ENCODE data around the gene BBX. TPM values are rescaled to one million over a fixed set of nuclear protein-coding genes. Genes with fewer than 3 reads are reported as not detected.

The BBX gene
- total and polyA plus RNA-seq, 2 of the 13 experiments (the other 11 are each of a cell fraction or from before 2014, with no cell fraction given), result 13.7 to 23.2 TPM

DNA sequence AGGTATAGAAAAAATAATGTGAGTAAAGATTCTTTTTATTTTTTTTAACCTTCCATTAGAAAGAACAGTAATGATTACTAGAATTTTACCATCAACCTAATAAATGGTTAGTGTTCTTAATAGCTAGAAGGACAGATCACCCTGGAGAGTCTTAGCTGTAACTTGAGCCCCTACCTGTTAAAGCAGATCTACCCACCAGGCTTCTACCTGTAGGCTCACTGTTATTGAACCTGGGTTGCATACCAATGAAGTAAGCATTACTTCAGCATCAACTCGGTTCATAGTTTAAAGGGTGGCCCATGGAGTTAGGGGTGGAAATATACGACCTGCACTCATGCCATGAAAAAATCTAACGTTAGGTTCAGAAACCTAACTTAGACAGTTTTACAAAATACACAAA lies 280.4 kb downstream of the BBX start (continued):
- TF ChIP-seq, protein P1, sequence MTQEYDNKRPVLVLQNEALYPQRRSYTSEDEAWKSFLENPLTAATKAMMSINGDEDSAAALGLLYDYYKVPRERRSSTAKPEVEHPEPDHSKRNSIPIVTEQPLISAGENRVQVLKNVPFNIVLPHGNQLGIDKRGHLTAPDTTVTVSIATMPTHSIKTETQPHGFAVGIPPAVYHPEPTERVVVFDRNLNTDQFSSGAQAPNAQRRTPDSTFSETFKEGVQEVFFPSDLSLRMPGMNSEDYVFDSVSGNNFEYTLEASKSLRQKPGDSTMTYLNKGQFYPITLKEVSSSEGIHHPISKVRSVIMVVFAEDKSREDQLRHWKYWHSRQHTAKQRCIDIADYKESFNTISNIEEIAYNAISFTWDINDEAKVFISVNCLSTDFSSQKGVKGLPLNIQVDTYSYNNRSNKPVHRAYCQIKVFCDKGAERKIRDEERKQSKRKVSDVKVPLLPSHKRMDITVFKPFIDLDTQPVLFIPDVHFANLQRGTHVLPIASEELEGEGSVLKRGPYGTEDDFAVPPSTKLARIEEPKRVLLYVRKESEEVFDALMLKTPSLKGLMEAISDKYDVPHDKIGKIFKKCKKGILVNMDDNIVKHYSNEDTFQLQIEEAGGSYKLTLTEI (CRISPR knock-in tag; conservative IDR thresholded peaks at IDR 0.05), result no peak
- TF ChIP-seq ZNF644 (CRISPR knock-in tag; IDR thresholded peaks at IDR 0.05; ENCODE audit: low read depth), result no peak
- no peak for TF ChIP-seq POLR2AphosphoS2 (IDR thresholded peaks at IDR 0.05; ENCODE audit: low read depth, low read length)

DNA sequence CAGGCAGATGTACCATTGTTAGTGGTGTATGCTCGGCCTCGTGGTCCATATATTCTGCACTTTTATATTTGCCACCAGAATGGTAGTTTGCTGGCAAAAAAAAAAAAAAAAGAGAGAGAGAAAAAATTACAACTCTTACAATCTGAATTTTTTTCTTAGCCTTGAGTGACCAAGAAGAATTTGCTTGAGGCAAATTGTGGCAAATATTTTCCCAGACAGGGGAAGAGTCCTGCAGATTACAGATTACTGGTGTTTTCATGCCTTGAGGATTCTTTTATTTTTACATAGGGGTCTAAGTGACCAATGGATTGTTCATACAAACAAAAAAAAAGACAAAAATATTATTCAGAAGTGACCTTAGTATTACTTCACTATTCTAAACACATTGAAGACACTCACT lies 283.3 kb downstream of the BBX start:
- H3K79me2 ChIP-seq (ENCODE audit: insufficient read depth, low read length), result no peaks in the 10 kb centered on the region
- BruUV-seq (replicated peaks), result no TSS peak
- ATAC-seq (no peak), FAIRE-seq (no peak), DNase-seq (ENCODE audit: low spot score) (no peak)
- POLR2A ChIA-PET, result no interaction called here
- H3K9me3 ChIP-seq (ENCODE audit: low read length), result no peaks in the 10 kb centered on the region
- H3K4me3 ChIP-seq (replicated peaks in 1 of 3; ENCODE audit: insufficient read depth in 1 of 3, low read depth in 2 of 3, low read length in 3 of 3), result no peak overlapping the region
- no peak overlapping the region for H3K27ac ChIP-seq (ENCODE audit: extremely low read length, insufficient read depth, low read length)
- intact Hi-C loops (cut with micrococcal nuclease; ENCODE audit: unreplicated experiment) (no loop called here), in situ Hi-C loops (cut with HindIII; ENCODE audit: extremely low pct_ligation_motif_present, low pct_unique_long_range_greater_than_20kb) (no loop called here)
- H3K36me3 ChIP-seq (replicated peaks in 1 of 2; ENCODE audit: control insufficient read depth in 1 of 2, insufficient read depth in 2 of 2, low read length in 2 of 2), result peaks cover 11 to 42% of the 10 kb centered on the region in 2 experiments
- no peak overlapping the region for H2AFZ ChIP-seq (ENCODE audit: low read length)
- H3K4me1 ChIP-seq (ENCODE audit: insufficient read depth, low read length), result peaks cover 23% of the 10 kb centered on the region
- no peak overlapping the region for H3K9ac ChIP-seq (ENCODE audit: insufficient read depth, low read depth, low read length)
- H3K4me2 ChIP-seq (ENCODE audit: low read depth, low read length), result no peak overlapping the region
- H3K27me3 ChIP-seq (ENCODE audit: control insufficient read depth in 1 of 2, insufficient read depth in 2 of 2, low read length in 2 of 2), result no peaks in the 10 kb centered on the region
- TF ChIP-seq, protein P2, sequence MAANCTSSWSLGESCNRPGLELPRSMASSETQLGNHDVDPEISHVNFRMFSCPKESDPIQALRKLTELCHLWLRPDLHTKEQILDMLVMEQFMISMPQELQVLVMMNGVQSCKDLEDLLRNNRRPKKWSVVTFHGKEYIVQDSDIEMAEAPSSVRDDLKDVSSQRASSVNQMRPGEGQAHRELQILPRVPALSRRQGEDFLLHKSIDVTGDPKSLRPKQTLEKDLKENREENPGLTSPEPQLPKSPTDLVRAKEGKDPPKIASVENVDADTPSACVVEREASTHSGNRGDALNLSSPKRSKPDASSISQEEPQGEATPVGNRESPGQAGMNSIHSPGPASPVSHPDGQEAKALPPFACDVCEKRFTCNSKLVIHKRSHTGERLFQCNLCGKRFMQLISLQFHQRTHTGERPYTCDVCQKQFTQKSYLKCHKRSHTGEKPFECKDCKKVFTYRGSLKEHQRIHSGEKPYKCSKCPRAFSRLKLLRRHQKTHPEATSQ (CRISPR knock-in tag; IDR thresholded peaks at IDR 0.05; ENCODE audit: borderline replicate concordance), result no peak
- TF ChIP-seq YY1 (IDR thresholded peaks at IDR 0.05; ENCODE audit: insufficient read depth, insufficient replicate concordance, low read depth, low read length) (no peak), ZNF782 (CRISPR knock-in tag; IDR thresholded peaks at IDR 0.05; ENCODE audit: borderline replicate concordance) (no peak)
- H4K20me1 ChIP-seq (ENCODE audit: insufficient read depth, low read length), result no peaks in the 10 kb centered on the region
- CTCF ChIA-PET (ENCODE audit: low intra/inter-chr PET ratio, low total read pairs), result no interaction called here
- 98% methylated on average over 2 of the region's 2 CpGs for WGBS (ENCODE audit: low lambda C conversion rate)
